Stimulated activated CD4-positive, alpha-beta T cell treated with anti-CD3 and anti-CD28 coated beads, TNF-alpha, amount 100 ng/mL, for 1 hour (primary cell): ENCODE results near the gene NPIPA5.
"Not testable (repeated sequence)": the region's sequence is repeated elsewhere in the genome, so short reads cannot be mapped to it uniquely, and the experiment has no call there.

Source experiments
- DNase-seq, 3 donors: peaks; one replicate each; pipeline ENCODE4 v3.0.0-alpha.2; 2020; ENCODE audit warnings: low read depth in 3 of 3, low spot score in 1 of 3

Gene NPIPA5

DNA sequence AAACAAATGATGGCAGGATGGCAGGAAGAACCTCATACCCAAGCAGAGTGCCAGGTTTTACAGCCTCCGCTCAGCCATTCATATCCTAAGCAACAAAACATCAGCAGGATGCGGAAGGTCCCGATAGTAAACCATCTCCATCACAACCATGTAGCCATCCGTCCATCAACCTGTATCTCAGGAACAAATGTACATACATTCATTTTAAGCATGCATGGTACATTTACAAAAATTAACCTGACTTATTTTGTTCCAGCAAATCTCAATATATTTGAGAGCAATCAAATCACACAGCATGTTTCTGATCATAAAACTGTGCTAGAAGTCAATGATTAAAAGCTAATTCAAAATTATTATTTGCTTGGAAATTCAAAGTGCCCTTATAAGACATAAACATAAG lies at the start of gene NPIPA5:
Gene NPIPA5, minus strand, starts transcription at position 101 of the 400 bp plus-strand sequence. Its CDS starts 0 bp downstream, at position 101.
- not testable (repeated sequence) for DNase-seq

DNA sequence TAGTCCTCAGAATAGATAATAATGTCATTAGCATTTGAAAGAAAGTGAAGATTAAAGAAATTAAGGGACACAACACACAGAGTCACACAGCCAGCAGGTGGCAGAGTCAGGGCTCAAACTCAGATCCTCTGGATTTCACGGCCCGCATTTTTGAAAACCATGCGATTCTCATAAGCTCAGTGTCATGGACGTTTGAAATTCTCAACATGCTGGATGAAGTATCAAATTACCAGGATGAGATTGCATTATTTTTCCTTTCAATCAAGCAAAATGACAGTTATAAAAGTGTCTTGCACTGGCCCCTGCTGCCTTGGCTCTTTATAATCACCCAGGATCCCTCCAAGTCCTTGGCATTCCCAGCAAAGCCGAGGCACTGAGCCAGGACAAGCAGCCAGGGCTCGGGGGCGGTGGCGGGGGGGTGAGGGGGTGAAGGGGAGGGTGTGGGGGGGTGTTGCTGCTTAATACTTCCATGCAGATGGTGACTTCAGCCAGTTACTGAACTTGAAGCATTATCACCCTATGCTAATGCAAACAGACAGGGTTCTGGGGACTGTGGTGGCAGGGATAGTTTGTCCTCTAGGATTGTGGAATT lies 49.6 kb upstream of the NPIPA5 start:
- peak in 2 of 3 donors; percentile 24 to 33 for DNase-seq

DNA sequence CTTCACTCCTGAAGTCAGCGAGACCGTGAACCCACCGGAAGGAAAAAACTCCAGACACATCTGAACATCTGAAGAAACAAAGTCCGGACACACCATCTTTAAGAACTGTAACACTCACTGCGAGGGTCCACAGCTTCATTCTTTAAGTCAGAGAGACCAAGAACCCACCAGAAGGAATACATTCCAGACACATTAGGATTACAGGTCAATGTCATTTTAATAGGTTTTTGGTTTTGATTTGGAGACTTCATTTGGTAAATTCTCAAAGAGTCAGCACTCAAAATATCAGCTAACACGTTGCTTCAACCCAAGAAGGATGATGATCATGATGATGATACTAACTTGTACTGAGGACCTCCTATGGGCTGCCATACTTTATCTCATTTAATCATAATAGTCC lies 48.7 kb upstream of the NPIPA5 start:
- no peak for DNase-seq

DNA sequence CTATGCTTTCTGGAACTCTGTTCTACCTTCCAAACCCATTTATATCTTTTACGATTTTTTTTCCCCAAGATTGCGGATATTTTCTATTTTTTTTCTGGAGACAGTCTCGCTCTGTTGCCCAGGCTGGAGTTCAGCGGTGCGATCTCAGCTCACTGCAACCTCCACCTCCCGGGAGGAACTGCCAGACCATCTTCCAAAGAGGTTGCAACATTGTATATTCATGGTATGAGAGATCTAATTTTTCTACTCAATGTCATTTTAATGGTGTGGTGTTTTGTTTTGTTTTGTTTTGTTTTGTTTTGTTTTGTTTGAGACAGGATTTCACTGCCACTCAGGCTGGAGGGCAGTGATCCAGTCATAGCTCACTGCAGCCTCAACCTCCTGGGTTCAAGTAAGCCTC lies 47.8 kb upstream of the NPIPA5 start:
- no peak for DNase-seq

DNA sequence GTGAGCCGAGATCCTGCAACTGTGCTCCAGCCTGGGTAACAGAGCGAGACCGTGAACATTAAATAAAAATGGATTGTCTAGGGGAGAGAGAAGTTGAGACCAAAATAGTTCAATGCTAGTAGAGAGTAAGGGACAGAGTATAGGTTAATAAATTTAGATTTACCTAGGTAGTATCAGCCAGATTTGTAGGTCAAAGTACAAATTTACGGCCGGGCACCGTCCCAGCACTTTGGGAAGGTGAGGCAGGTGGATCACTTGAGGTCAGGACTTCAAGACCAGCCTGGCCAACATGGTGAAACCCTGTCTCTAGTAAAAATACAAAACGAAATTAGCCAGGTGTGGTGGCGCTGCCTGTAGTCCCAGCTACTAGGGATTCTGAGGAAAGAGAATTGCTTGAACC lies 44.1 kb upstream of the NPIPA5 start:
- no peak for DNase-seq

DNA sequence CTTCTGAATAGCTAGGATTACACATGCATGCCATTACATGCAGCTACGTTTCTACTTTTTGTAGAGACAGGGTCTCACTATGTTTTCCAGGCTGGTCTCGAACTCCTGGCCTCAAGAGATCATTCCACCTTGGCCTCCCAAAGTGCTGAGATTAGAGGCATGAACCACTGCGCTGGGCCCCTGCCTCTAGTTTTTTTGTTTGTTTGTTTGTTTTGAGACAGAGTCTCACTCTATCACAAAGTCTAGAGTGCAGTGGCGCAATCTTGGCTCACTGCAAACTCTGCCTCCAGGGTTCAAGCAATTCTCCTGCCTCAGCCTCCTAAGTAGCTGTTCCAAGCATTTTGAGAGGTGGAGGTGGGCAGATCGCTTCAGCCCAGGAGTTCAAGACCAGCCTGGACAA lies 43.6 kb upstream of the NPIPA5 start:
- not testable (repeated sequence) for DNase-seq

DNA sequence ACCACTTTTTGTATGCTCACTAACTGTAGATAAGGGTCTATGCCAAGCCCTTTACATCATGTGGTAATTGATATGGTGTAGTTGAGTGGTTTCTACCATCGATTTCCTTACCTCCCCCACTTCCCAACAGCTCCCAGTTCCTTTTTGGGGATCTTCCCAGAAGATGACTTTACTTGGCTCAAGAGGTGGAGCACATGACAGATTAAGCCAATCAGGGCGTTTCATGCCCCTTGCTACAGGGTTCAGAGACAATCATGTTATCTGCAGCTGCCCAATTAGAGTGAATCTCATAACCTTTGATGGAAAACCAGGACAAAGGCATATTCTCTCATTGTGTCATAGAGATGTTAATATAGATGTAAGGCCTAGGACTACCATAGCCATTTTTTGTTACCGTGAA lies 40.1 kb upstream of the NPIPA5 start:
- no peak for DNase-seq

DNA sequence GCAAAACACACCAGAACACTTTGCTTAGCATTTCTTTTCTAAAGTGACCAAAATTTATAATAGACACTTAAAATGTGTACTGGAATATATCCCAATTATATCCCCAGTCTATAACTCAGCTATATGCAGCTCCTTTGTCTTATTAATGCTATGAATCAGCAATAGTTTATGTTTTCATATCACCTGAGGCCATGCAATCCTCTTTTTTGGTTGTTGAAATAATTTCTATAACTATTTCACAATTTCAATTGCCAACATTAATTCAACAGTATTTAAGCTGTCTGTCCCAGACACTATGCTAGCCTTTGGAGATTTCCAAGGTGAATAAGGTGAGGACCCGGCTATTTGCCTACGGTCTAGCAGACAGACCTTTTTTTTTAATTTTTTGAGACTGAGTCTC lies 39.1 kb upstream of the NPIPA5 start:
- DNase-seq: no peak

DNA sequence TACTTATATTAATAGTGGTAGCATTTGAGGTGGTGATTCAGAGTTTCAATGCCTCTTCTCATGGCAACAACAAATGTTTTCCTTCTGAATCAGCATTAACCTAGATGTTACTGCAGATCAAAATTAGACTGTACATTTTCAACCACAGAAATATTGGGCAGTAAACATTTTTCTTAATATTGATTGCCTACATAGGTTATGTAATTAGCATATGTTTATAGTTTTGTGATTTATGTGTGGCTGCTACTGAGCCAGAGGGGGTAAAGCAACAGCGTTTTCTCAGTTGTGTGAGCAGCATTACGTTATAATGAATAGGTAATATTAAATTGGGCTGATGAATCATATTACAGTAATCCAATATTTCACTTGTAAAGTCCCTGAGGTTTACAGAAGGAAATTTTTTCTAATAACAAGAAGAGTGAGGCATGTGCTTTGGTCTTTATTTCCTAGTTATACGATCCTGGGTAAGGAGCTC lies 37.5 kb upstream of the NPIPA5 start:
- DNase-seq: no peak

DNA sequence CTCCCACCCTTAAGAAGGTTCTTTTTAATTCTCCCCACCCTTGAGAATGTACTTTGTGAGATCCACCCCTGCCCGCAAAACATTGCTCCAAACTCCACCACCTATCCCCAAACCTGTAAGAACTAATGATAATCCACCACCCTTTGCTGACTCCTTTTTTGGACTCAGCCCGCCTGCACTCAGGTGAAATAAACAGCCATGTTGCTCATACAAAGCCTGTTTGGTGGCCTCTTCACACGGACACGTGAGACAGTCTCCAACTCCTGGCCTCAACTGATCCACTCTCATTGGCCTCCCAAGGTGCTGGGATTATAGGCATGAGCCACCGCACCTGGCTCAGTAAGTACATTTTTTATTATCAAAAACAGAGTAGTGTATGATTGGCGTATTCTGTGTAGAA lies 31.4 kb upstream of the NPIPA5 start:
- not testable (repeated sequence) for DNase-seq

DNA sequence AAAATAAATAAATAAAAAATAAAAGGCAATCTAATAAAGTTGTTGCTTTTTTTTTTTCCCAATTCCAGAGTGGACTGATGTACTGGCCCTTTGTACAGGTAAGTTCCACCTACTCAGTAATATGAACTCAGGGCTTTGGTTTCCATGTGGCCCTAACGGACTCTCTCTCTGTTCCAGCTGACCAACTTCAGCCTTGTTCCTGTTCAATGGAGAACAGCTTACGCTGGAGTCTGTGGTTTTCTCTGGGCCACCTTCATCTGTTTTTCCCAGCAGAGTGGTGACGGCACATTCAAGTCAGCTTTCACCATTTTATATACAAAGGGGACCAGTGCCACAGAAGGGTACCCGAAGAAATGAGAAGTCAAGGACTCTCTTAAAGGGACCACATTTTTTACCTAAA lies 29.7 kb upstream of the NPIPA5 start:
- DNase-seq: not testable (repeated sequence)

DNA sequence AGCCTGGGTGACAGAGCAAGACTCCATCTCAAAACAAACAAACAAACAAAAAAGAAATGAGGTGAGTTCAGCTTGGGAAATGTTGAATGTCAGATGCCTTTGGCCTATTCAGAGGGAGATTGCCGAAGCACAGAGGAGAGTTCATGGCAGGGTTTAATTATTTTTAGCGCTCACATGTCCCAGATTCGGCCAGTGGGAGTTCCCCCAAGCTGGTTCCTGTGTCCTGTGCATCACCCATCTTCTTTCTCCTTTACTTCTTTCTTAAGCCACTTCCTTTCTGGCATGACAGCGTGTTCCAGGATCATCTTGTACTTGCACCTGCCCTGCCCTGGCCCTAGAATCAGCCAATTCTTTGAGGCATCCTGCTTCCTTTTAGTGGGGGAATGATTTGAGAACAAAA lies 26.7 kb upstream of the NPIPA5 start:
- no peak for DNase-seq

DNA sequence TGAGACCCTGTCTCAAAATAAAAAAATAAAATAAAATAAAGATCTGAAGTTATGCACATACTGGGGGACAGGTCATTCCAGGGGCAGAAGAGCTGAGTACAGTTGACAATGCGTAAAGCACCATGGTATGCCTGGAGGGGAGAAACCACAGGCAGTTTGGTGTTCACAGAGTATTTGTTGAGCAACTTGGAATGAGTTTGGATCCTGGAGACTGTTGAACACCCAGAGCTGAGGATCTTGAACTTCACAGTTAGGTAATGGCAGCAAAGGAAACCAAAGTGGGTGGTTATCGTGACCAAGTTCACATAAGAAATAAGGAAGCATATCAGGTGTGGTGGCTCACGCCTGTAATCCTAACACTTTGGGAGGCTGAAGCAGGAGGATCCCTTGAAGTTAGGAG lies 26.0 kb upstream of the NPIPA5 start:
- DNase-seq: not testable (repeated sequence)

DNA sequence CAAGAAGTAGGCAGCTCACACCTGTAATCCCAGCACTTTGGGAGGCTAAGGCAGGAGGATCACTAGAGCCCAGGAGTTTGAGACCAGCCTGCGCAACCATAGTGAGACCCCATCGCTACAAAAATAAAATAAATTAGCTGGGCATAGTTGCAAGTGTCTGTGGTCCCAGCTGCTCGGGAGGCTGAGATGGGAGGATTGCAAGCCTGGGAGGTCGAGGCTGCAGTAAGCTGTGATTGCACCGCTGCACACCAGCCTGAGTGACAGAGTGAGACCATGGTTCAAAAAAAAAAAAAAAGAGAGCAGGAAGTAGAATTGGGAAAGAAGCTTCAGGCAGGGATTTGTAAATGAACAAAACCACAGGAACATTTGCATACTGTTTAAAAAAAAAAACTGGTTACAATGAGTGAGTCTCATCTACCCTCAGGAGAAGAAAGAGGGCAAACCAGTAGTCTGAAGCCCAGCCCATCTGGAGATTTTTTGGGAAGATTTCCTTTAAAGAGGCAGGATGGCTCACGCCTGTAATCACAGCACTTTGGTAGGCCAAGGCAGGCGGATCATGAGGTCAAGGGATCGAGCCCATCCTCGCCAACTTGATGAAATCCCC lies 25.4 kb upstream of the NPIPA5 start:
- no peak for DNase-seq

DNA sequence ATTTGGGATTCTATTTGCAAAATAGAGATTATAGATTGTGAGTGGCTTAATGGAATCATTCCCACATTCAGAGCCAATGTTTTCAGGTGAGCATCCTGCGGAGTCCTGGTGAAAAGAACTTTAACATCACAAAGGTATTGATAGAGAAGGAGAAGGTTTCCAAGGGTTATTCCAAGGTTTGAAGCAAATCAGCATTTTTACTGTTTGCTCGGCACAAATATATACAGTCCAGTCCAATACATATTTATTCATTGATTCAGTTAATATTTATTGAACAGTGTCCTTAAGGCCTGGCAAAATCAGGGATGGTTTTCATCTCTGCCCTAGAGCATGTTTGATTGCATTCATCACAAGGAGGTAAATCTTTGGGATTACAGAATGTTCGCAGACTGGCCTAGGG lies 23.9 kb upstream of the NPIPA5 start:
- DNase-seq: no peak

DNA sequence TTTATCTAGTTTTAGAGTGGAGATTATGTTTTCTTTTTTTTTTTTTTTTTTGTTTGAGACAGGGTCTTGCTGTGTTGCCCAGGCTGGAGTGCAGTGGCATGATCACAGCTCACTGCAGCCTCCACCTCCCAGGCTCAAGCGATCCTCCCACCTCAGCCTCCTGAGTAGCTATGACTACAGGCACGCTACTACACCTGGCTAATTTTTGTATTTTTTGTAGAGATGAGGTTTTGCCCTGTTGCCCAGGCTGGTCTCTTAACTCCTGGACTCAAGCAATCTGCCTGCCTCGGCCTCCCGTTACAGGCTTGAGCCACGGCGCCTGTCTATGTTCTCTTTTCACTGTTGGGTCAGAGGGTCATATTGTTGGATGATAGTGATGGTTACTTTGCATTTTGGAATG lies 22.2 kb upstream of the NPIPA5 start:
- DNase-seq: not testable (repeated sequence)

DNA sequence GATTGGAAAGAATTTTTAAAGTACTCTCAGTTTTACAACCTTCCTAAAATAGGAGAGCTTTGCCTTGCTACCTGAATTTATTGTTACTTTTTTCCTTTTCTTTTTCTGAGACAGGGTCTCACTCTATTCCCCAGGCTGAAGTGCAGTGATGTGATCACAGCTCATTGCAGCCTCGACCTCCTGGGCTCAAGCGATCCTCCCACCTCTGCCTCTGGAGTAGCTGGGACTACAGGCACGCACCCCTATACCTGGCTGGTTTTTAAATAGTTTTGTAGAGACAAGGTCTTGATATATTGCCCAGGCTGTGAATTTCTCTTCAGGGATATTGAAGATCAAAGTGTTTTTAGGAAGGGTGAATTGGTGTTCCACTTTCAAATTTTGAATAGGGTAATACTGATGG lies 21.2 kb upstream of the NPIPA5 start:
- no peak for DNase-seq

DNA sequence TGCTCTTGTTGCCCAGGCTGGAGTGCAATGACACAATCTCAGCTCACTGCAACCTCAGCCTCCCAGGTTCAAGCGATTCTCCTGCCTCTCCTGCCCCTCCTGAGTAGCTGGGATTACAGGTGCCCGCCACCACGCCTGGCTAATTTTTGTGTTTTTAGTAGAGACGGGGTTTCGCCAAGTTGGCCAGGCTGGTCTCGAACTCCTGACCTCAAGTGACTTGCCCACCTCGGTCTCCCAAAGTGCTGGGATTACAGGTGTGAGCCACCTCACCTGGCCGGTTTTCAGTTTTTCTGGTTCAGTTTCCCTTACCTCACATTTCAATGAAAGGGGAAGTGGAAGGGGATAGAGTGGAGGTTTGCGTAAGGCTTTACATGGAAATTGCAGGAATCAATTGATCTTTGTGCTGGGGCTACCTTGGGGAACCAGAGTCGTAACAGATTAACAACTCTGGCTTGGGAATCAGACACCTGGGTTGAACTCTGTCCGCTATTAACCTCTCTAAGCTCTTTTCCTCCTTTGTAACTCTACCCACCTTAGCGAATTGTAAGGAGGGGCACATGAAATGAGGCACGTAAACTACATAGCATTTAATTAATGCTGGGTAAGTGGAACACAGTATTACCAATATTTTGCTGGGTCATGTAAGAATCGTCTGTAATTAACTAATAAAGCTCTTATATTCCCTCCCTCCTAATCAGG lies 20.7 kb upstream of the NPIPA5 start:
- no peak for DNase-seq

DNA sequence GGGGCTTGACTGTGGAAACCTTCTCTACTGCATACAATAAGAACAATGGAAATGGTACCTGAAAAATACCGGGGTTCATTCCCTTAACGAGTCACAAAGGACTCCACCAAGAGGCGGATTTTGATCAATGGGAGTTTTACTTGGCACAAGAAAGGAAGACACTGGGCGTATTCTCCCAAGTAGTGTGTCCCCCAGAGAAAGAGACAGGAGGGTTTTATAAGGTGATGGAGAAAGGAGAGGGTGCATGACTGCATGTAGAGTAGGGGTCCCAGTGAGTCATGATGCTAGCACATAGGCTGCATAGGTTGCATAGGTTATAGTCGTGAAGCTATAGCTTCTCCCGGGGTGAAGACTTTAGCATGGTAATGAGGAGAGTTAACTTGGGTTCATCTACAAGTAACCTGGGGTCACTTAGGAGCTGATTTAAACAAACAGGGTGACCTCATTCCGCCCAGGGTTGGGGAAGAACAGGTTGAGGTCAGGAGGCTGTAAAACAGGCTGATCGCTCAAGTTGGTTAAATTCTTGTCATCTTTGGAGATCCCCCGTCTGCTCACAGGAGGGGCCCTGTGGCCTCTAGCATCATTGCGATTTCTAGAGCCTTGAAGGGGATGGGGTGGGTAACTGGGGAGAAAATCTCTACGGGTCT lies 19.0 kb upstream of the NPIPA5 start:
- DNase-seq: no peak

DNA sequence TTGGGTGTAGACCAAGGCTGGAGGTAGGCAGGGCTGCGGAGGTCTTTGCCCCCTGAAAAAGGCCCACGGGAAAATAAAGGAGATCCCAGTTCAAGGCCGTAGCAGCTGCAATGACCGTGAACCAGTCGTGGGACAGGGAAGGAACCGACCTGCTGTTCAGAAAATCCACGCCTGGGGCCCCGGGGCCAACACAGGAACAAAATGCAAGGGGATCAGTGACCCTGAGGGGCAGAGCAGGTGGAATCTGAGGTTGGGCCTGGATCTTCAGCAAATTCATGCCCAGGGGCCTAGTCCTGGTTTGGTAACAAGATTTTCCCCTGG lies 18.4 kb upstream of the NPIPA5 start:
- not testable (repeated sequence) for DNase-seq

DNA sequence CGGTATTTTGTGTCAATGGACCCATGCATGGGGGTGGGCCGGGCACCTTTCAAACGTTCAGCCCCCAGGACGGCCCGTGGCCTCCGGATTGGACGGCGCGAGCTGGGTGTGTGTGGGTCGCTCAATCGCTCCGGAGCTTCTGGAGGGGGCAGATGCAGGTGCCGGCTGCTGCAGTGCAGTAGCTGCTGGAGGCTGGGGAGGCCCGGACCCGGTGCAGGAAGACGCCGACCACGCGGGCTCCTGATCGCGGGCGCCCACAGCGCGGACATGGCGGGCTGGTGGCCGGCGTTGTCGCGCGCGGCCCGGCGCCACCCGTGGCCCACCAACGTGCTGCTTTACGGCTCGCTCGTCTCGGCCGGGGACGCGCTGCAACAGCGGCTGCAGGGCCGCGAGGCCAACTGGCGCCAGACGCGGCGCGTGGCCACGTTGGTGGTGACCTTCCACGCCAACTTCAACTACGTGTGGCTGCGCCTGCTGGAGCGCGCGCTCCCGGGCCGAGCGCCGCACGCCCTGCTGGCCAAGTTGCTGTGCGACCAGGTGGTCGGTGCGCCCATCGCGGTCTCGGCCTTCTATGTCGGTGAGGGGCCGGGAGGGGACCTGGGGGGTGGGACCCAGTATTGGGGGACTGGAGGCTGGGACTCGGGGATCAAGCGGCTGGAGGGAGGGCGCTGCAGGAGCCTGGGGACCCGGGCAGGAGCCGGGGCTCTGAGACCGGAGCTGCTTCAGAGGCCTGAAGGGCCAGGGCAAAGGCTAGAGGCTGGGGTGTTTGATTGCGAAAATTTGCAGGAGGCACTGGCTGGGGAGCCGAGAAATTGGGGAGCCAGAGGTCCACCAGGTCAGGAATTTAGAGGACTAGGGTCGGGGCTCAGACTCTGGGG lies 17.8 kb upstream of the NPIPA5 start, which contains the start of gene MPV17L:
Gene MPV17L, plus strand, starts transcription at position 124 of the 878 bp plus-strand sequence. Its CDS starts 144 bp downstream, at position 268.
- not testable (repeated sequence) for DNase-seq
